Dermis microvascular lymphatic vessel endothelial cell (primary cell): ENCODE measurements around the gene TOPORS. TPM values are rescaled to one million over a fixed set of nuclear protein-coding genes. Genes with fewer than 3 reads are reported as not detected.
"Not testable (repeated sequence)": the region's sequence is repeated elsewhere in the genome, so short reads cannot be mapped to it uniquely, and the experiment has no call there.

Source experiments
- DNase-seq, 2 donors: peaks; one replicate each; pipeline versions ENCODE4 v3.0.0 to v3.0.0-alpha.2; 2010; ENCODE audit warnings: low read depth in 2 of 2
- total RNA-seq: library from RNA; depleted of rRNA; stranded (reverse); fragments of >200 nt; gene quantifications from 2 replicates; pipeline ENCODE4 v1.2.1, GENCODE V29; 2014

Gene TOPORS
- total RNA-seq, 1 donor from 2014 or later = 24.3 TPM

- DNase-seq = no peak
Observed at GRCh38 chr9:32566770-32567169, 14.4 kb upstream of the TOPORS start.

GRCh38 chr9:32565967-32566366 lies 13.6 kb upstream of the TOPORS start:
- no peak for DNase-seq

GRCh38 chr9:32558408-32558934 lies 6.1 kb upstream of the TOPORS start:
- no peak for DNase-seq

DNA sequence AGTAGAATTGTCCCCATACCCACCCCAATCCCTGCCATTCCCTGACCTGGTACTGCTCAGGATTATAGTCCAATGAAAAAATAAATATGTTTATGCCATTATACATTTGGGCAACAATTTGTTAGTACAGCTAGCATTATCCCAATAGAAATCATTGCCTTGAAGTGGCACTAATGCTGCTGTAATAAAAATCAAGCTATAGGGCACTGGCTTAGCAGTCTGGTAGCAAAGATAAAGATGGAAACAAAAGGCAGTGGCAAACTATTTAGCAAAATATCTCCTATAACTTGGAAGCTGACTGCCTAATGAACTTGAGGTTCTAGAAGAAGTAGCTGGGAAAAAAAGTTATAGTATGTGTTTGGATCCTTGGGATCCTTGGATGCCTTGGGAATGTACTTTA lies 2.2 kb upstream of the TOPORS start:
- DNase-seq = no peak

- no peak for DNase-seq
Observed at GRCh38 chr9:32554107-32554506, 1.7 kb upstream of the TOPORS start.

- DNase-seq = peak in 1 of 2 donors; percentile 55
Observed at GRCh38 chr9:32551276-32552051, 922 bp downstream of the TOPORS start.

DNA sequence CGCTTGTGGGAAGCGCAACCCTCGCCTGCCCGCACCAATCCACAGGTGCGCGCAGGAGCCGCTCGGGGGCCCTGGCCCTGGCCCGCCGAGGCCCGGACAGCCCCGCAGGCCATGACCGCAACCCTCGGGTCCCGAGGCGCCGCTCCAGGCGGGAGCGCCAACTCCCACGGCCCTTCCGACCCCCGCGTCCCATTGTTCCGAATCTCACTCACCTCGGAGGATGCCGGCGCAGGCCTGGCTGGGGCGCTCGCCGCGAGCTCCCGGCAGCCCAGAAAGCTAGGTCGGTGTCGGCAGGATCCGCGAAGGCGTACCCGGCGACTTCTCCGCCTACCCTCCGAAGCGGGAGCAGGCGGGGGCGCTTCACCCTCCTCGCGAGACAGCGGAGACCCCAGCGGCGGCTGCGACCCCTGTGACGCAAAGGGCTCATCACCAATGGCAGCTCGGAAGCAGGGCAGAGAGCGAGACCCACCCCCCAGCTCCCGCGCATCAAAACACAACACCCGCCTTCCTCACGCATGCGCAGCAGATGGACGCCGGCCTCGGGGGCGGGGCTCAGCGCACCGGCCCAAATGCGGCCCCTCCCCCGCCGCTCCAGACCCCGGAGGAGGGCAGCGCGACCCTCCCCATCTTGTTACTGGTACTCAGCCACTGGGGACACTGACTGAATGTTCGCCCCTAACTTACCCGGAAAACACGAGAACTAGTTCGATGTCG lies 1.7 kb downstream of the TOPORS start:
- DNase-seq = peak; percentile 88 to 97

DNA sequence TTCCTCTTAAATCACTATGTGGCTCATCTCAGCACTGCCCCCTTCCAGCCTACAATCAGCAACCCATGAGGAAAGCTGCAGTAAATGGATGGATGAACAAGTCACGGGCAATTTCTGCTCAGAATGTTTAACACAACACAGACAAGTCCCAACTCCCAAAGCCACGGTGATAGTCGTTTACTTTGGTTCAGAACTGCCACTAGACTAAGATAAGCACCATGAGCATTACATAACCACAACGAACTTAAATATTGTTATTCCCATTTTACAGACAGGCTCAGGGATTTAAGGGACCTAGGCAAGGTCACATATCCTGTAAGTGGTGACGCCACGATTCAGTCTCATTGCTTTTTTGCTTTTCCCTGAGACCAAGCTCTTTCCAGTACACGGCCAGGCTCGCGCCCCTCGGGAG lies 2.2 kb downstream of the TOPORS start:
- peak in 1 of 2 donors; percentile 52 for DNase-seq

DNA sequence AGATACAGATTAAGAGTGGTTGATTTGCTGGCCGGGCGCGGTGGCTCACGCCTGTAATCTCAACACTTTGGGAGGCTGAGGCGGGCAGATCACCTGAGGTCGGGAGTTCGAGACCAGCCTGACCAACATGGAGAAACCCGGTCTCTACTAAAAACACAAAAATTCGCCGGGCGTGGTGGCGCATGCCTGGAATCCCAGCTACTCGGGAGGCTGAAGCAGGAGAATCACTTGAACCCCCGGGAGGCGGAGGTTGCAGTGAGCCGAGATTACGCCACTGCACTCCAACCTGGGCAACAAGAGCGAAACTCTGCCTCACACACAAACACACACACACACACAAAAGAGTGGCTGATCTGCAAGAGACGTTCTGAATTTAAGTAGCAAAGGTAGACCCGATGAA lies 4.2 kb downstream of the TOPORS start:
- not testable (repeated sequence) for DNase-seq

DNA sequence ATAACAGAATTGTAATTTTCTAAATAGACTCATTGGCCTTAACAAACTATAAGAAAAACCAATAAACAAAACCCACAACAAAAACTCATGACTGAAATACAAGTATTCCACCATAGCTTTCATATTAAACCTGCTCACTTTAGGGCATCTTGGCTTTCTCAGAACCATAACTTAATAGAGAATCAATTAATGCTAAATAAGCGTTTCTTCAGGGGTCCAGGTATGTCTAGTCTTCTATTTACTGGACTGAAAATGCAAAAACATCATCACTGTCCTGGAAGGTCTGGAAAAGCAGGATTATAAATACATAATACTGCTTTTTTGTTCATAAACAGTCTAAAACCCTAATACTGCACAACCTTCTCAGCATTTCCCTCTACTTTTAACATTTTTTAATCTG lies 6.5 kb downstream of the TOPORS start:
- DNase-seq = no peak

DNA sequence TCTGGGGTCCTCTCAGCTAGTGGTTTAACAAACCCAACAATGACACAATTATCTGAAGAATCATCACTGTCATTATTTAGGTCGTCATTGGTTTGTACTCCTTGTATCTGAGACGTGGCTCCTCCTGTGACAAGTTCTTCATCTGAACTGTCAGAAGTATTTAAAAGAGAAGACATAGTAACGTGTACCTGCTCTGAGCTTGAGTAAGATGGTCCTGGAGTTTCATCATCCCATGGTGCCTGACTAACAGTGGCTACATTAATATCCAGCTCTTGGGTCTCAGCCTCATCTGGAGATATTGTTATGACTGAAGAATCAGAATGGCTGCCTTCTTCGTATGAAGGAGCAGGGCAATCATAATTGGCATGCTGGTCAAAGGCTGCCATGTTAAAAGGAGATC lies 9.3 kb downstream of the TOPORS start:
- DNase-seq = no peak

DNA sequence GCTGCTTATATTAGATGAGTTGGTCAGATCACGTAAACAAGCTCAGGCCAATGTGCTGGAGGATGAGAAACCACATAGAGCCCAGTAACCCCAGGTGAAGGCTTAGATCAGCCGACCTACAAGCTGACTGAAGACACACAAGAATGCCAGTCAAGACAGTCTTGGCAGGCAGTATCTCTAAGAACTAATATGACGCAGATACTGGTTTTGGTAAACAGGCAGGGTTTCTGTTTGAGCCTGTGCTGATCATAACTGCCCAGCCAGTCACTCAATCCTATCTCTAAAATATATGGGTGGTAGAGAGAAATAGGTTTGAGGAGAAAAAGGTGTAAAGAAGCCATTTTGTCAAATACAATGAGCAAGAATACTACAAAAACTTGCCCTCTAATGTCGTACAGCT lies 18.6 kb downstream of the TOPORS start:
- no peak for DNase-seq

GRCh38 chr9:32533336-32533735 lies 19.1 kb downstream of the TOPORS start:
- no peak for DNase-seq

GRCh38 chr9:32526707-32527048 lies 25.7 kb downstream of the TOPORS start:
- no peak for DNase-seq

DNA sequence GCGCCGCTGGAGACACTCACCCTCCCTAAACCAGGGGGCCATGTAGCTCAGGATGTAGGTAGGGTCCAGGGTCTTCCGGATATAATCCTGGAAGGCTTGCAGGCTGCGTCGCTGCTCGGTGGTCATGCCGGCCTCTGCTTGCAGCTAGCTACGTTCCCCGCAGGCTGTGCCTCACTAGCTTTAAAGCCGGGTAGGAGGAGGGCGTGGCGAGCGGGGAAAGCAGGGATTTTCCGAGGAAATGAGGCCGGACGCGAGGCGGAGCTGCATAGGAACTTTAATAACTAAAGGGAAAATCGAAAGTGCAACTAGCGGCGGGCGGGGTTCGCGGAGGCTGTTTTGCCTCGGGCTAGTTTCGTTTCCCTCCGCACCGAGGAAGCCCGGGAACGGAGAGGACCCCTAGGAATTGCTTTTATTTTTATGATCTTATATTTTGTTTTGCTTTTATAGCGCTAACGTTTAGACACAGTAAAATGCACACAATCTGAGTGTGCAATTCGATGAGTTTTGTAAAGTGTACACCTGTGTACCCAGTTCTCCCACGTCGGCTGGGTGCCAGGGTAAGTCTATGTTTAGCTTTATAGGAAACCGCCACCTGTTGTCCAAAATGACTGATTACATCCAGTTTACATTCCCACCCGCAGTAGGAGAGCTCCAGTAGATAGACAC lies 26.2 kb downstream of the TOPORS start, which contains the start of gene RIGI:
Gene RIGI, minus strand, starts transcription at position 156 of the 666 bp plus-strand sequence. Its CDS starts 30 bp downstream, at position 126.
- peak; percentile 92 to 96 for DNase-seq

- DNase-seq = no peak
Observed at GRCh38 chr9:32525709-32526030, 26.7 kb downstream of the TOPORS start.

DNA sequence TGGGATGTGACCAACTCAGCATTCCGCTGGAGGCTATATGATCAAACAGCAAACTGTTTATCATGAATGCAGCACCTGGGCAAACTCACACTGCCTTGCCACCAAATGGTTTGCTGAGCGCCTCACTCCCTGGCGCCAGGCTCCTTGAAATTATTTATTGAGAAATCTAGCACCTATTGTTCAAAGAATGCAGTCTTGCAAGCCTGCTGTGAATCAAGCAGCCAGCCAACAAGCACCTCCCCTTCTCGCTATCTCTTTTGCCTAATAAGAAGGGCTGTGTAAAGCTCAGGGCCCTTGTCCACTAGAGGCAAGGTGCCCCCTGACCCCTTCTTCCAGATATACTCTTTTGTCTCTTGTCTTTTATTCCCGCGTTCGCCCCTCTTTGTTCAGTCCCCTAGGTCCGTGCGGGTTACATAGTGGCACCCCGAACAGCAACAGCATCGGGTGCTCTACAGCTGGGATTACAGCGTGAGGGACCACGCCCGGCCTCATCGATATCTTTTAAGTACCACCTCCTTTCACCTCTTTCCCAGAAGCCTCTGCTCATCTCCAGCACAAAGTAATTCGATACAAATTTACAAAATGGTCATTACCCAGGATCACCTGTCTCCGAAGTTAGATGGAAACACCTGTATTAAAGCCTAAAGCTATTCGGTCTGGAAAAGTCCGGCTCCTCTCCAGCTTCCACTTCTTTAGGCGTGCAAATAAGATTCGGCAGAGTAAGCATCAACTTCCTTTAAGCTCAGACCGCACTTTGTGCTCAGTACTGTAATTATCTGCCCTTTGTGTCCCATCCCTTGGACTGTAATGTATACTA lies 27.3 kb downstream of the TOPORS start:
- peak in 1 of 2 donors; percentile 29 for DNase-seq

- not testable (repeated sequence) for DNase-seq
Observed at GRCh38 chr9:32524558-32524891, 27.9 kb downstream of the TOPORS start.

- DNase-seq = no peak
Observed at GRCh38 chr9:32523910-32524309, 28.5 kb downstream of the TOPORS start.

- DNase-seq = no peak
Observed at GRCh38 chr9:32518276-32518675, 34.1 kb downstream of the TOPORS start.

DNA sequence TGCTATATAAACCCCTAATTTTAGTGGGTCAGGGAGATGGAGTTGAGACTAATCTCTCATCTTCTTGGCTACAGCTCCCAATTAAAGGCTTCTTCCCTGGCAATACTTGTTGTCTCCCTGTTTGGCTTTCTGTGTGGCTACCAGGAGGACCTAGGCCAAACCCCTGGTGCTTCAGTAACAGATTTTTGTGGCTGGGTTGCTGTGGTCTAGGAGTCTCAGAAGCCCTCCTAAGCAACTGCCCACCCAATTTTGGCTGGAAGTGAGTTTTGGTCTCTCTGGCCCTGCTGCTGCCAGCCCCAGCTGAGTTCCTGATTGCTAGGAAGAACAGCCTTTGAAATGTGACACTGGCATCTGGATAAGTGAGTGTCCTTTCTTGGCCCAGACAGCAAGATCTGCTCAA lies 36.1 kb downstream of the TOPORS start:
- DNase-seq = no peak

GRCh38 chr9:32508728-32509127 lies 43.7 kb downstream of the TOPORS start:
- DNase-seq = no peak
